NCI-H510A treated with DMSO at 0.1 percent for 48 hours (cell line): ENCODE data around the gene EML4.
"Not testable (repeated sequence)": the region's sequence is repeated elsewhere in the genome, so short reads cannot be mapped to it uniquely, and the experiment has no call there.

Experiments used
- DNase-seq: peaks from one replicate; lab custom pipeline; 2025; lab: John Stamatoyannopoulos, UW

The EML4 gene, protein sequence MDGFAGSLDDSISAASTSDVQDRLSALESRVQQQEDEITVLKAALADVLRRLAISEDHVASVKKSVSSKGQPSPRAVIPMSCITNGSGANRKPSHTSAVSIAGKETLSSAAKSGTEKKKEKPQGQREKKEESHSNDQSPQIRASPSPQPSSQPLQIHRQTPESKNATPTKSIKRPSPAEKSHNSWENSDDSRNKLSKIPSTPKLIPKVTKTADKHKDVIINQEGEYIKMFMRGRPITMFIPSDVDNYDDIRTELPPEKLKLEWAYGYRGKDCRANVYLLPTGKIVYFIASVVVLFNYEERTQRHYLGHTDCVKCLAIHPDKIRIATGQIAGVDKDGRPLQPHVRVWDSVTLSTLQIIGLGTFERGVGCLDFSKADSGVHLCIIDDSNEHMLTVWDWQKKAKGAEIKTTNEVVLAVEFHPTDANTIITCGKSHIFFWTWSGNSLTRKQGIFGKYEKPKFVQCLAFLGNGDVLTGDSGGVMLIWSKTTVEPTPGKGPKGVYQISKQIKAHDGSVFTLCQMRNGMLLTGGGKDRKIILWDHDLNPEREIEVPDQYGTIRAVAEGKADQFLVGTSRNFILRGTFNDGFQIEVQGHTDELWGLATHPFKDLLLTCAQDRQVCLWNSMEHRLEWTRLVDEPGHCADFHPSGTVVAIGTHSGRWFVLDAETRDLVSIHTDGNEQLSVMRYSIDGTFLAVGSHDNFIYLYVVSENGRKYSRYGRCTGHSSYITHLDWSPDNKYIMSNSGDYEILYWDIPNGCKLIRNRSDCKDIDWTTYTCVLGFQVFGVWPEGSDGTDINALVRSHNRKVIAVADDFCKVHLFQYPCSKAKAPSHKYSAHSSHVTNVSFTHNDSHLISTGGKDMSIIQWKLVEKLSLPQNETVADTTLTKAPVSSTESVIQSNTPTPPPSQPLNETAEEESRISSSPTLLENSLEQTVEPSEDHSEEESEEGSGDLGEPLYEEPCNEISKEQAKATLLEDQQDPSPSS

DNA sequence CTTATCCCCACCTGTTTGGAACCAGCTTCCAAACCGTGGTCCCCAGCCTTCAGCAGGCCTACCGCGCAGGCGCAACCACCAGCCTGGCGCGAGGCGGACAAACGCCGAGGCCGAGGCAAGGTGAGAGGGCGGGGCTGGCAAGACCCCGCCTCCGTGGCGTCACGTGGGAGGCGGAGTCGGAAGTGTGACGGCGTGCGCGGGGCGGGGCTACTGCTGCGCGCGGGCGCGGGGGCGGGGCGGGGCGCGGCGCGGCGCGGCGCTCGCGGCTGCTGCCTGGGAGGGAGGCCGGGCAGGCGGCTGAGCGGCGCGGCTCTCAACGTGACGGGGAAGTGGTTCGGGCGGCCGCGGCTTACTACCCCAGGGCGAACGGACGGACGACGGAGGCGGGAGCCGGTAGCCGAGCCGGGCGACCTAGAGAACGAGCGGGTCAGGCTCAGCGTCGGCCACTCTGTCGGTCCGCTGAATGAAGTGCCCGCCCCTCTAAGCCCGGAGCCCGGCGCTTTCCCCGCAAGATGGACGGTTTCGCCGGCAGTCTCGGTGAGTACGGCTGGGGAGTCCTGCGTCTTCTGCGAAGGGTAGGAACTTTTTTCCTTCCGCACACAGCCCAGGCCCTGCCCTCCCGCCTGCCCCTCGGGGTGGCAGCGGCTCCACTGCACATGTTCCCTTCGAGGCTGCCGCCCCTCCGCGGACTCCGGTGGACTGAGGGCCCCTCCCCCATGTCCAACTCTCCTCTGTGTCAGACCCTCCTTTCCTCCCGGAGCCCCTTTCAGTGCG, at the start of gene EML4:
EML4 (plus strand) TSS at position 254 of the 774 bp plus-strand sequence; CDS start at position 513, 259 bp downstream.
- DNase-seq: peak; percentile 59

DNA sequence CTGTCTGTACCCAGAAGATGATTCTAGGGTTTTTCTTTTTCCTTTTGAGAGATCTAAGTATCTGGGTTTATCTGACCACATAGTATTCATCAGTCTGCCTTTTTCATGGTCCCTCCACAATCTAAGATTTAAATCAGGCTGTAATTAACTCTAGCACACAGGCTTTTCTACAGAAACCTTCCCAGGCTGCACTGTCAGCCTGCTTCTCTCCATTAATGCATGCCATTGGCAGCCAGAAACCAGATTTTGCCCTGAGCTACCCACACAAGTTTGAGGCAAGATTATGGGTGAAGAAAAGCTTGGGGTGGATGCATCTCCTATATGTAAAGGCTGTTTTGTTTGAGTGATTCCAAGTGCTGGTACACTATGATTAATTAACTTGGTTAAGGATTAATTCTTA, 45.7 kb upstream of the EML4 start:
- no peak for DNase-seq

DNA sequence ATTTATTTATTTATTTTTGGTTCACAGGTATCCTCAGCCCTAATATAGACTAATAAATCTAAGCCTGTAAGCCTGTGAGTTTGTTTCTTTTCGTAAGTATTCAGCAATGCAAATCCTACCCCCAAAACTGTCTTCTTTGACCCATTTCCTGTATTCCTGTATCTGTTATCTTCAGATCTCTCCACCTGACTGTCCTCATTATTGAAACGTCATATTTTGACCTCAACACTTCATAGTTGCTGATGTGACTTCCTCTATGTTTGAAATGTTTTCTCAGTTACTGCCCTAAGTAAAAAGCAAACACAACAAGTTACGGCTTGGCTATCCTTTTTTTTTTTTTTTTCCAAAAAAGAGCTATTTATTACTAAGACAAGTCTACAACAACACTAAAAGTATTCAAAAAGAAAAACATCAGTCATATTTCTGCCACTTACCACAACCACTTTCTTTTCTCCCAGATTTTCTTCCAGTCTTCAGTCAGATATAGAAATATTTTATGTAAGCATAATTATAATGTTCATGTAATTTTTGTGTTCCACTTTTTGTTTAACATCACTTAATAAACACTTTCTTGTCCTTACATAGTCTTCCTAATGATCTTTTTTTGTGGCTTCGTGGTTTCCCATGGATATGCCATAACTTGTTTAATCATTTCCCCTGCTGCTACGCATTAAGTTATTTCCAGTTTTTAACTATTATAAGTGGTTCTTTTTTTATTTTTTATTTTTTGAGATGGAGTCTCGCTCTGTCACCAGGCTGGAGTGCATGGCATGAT, 45.0 kb upstream of the EML4 start:
- no peak for DNase-seq

DNA sequence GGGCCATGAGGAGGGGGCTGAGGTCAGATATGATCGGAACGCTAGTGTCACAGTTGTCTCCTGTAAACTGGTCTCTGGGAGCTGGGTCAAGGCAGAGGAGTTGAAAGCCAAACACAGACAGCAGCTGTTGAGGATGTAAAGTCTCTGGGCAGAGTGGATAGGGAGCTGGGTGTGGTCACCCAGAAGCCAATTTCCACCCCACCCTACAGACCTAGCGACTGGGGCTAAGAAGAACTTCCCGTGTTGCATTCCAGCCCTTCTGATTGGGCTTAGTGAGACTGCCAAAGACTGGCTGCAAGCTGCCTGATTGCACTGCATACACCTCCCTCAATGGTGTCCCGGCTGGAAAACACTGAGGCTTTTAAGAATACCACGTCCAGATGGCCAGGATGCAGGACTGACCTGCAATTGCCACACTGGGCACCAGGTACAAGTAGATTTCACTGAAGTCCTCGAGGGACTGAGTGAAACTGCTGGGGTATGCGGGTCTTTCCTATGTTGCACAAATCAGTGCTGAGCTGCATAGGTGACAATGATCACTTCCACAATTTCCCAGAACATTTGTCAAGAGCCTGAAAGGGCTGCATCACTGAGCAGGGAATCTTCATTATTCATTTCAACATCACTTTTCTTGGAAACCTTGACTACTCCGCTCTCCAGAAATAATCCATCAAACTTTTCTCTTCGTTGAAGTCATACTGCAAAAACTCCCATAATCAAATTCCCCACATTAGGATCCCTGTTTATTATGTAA, 43.1 kb upstream of the EML4 start:
- no peak for DNase-seq

DNA sequence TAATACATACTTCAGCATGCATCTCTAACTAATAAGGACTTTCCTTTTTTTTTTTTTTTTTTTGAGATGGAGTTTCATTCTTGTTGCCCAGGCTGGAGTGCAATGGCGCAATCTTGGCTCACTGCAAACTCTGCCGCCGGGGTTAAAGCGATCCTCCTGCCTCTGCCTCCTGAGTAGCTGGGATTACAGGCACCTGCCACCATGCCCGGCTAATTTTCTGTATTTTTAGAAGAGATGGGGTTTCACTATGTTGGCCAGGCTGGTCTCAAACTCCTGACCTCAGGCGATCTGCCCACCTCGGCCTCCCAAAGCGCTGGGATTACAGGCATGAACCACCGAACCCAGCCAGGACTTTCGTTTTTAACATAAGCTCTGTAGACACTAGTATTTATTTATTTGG, 42.3 kb upstream of the EML4 start:
- DNase-seq: not testable (repeated sequence)

DNA sequence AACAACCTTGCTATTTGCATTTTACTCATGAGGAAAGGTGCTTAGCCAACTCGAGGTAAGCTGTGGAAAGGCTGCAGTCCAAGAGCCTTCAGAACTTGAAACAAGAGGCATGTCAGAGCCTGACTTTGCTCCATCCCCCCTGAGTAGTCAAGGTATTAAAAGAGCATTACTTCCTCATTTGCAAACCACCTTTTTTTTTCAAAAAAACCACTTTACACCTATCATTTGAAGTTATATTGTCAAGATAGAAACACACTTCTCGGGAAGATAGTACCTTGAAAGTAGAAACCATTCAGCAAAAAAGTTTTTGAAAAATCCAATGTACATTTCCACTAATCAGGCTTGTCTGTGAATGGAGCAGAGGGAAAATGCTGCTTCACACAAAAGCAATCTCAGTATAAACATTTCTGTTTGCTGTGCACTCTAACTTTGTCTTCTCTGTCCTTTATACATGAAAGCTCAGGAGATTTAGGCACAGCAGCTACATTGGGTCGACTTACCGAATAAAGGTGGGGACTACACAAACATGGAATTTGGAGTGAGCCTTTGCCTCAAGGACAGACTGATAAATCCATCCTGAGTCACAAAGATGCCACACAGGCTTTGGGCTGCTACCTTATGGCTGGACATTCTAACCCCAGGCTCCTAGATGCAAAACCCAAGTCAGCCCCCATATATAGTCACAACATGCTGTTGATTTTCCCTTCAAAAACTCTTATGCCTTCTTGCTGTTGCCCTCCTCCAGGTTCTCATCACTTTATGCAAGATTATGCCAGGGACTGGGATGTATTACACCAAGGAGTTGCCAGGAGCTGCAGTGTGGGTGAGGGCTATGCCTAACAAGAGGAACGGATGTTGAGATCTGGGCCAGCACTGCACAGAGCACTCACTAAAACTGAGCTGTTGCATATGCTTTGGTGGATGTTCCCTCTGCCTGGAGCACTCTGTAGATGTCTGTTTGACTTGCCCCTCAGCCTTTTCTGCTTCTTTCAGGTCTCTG, 41.4 kb upstream of the EML4 start:
- DNase-seq: no peak

DNA sequence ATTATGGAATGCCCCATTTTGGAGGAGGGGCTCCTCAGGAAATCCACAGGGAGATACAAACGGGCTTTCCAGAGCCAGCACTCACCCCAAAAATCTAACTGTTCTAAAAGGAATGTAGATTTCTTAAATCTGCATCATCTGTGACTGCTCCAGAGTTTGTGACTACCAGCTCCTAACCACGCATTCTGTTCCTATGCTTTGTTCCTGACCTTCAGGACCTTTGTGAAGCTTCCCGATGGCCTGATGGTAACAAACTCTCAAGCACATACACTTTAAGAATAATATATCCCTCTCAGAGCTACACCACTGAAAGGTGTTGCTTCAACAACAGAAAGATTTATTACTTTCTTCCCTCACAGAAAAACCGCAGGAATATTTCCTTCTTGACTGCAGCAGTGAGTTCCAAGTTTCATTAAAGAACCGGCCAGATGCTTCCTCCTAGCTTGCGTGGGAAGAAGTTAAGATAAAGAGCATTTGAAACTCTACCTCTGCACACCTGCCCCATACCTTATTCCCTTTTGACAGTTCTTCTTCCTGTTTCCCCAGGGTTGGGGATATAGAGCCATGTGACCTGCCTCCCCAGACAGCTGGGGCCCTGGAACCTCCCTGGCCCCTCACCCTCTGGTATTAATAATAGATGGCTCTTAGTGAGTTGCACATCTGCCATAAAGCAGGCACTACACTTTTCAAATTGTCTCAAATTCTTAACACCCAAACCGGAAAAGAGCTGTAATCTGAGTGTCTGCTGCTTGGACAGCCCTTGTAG, 40.2 kb upstream of the EML4 start:
- peak; percentile 59 for DNase-seq

DNA sequence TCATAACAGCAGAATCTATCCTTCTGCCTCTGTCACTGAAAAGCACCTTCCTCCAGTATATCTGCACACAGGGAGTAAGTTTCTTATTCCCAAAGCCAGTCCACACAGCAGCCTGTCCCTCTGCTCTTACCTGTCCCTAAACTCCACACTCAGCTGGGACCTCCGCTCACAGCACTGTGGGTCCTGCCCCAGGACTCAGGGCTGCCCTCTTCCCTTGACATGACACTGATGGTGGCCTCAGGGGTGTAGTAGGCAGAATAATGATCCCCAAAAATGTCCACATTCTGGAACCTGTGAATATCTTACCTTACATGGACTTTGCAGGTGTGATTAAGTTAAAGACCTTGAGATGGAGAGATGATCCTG, 39.7 kb upstream of the EML4 start:
- no peak for DNase-seq

DNA sequence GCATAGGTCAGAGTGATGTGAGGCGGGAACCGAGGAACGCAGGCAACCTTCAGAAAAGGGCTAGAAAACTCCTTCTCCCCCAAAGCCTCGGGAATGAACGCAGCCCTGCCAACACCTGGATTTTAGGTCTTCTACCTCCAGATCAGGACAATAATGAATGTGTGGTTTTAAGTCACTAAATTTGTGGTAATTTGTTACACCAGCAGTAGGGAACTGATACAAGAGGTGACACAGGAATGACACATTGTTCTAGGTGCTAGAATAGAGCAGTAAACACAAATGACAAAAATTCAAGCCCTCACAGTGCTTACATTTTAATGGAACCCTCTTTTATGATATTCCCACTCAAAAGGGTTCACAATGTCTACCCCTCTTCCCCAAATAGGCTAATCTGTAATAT, 39.2 kb upstream of the EML4 start:
- no peak for DNase-seq

DNA sequence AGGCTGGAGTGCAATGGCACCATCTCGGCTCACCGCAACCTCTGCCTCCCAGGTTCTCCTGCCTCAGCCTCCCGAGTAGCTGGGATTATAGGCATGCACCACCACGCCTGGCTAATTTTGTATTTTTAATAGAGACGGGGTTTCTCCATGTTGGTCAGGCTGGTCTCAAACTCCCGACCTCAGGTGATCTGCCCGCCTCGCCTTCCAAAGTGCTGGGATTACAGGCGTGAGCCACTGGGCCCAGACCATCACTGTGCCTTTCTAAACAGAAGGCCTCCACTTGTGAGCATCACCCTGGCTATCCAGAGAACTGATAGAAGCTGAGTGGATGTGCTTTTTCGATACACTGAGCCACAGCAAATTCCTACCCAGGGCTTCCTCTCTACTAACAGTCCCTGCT, 38.3 kb upstream of the EML4 start:
- not testable (repeated sequence) for DNase-seq

DNA sequence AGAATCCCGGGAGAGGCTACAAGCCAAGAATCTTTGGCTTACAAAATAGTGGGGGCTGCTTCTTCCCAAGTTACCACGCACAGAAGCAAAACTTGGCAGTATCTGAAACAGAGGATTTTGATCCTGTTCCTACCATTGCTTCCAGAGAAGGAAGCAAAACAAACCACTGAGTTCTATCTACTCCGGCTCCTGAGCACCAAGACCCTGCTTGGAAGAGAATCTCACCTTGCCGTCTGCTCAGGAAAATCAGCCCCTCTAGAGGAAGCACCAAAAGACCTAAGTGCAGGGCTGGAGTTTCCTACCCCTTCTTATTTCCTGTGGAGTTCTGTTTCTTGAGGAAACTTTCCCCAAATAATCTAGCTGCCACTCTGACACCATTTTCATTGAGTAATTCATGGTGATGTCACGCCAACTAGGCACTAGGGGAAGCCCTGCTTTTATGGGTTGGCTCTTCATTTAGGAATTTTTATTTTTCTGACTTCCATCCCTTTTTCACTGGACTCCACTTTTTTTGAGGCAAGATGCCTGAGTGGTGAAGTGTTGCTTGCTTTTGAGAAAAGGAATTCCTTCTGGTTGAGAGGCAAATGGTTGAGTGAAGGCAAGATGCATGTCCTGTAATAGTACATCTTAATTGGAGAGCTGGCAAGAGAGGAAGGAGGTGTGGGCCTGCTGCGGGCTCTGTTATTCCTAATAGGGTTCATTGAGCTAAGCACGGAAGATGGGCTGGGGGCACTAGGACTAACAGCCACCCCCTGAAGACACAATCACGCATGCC, 36.8 kb upstream of the EML4 start:
- DNase-seq: no peak

DNA sequence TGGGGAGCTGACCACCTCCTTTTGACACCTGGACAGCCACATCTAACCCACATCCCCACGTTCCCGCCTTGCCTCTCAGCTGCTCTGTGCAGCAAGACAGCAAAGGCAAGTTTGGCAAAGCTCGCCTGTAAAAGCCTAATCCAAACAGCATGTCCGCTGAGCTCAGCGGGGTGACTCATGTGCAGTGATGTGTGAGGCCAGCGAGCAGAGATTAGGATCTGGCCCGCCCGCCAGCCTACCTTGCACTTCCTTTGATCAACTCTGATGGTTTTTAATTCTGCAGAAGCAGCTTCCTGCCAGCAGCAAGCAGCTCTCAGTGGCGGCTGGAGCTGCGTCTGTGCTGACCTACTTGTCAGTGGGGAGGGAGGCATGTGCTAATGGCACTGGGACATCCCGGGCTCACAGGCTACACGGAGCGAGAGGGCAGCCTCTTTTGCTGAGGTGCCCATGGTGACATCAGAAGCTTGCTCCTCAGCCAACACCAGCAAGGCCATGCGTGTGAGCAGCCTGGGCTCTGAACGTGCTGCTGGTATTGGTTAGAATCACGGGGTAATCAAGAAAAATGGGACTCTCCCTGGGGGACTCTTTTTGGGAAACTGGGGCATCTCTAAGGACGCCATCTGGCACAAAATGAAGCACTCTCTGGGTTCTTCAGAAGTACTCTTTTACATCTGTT, 36.0 kb upstream of the EML4 start:
- peak; percentile 74 for DNase-seq

DNA sequence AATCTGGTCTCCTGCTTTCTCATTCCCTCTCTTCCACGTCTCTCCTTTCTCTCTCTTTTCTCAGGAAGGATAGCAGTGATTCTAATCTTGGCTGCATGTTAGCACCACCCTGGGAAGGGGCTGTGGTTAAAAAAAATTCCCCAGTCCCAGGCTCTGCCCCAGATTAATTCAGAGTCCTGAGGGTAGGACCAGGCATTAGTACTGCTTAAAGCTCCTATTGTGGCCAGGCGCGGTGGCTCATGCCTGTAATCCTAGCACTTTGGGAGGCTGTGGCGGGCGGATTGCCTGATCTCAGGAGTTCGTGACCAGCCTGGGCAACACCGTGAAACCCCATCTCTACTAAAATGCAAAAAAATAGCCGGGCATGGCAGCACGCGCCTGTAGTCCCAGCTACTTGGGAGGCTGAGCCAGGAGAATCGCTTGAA, 35.4 kb upstream of the EML4 start:
- DNase-seq: no peak

DNA sequence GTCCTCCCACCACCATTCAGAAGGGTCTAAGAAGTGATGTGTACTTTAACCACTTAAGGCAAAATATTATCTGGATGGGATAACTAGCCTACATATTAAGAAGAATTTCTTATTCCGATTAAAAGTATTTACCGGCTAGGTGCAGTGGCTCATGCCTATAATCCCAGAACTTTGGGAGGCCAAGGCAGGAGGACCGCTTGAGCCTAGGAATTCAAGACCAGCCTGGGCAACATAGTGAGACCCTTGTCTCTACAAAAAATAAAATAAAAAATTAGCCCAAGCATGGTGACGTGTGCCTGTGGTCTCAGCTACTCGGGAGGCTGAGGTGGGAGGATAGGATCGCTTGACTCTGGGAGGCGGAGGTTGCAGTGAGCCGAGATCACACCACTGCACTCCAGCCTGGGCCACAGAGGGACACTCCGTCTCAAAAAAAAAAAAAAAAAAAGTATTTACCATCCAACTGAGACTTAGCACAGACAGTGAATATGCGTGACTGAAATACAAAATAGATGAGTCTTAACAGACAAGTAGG, 34.7 kb upstream of the EML4 start:
- not testable (repeated sequence) for DNase-seq

DNA sequence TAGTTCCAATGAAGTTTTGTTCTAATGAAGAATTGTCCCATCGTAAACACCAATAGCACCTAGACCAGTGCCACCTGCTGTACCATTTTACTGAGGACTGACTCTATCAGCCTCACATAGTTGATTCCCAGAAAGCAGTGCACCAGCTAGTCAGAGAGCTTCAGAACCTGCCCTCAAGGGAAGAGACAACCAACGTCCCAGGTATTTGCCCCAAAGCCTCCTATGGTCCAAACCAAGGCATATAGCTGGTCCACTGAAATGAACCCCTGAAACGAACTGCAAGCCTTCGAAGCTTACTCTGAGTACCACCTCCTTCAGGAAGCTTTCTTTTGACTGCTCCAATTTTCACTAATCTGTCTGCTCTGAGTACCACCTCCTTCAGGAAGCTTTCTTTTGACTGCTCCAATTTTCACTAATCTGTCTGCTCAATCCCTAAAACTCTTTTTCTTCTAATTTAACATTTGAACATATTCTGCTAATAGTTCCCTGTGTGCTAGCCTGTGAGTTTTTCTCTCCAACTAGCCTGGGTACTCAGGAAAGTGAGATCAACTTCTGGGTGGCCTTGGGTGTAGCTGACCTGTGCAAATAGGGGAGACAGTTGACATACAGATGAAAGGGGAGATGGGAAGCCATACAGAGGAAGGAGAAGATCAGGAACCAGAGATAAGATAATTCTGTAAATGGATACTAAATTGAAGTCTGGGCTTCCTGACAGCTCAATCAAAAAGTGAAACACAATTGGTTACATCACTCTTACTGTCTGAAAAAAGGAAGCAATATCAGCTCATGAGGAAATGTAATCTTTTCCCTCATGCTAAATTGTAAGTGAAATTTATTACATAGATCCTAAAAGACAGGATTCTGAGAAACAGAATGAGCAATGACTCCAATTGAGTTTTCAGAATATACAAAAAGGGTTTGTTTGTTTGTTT, 33.5 kb upstream of the EML4 start:
- DNase-seq: no peak

DNA sequence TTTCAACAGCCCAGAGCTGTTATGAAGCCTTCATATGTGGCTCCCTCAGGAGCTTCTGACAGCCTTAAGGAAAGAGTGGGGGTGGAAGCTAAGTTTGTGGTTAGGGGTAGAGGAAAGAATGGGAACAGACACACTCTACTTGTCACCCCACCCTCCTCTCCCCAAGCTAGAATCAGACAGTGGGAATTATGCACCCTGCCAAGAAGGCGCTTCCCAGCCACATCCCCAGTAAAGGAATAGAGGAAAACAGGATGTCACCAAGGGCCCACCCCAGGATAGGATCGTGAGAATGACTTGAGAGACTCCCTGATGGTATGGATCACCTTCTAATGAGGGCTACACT, 32.4 kb upstream of the EML4 start:
- no peak for DNase-seq
